CD4-positive, alpha-beta memory T cell (primary cell): Measurements from ENCODE around the gene ALG9. TPM values are rescaled to one million over a fixed set of nuclear protein-coding genes. Genes with fewer than 3 reads are reported as not detected.

Source experiments
- CTCF ChIA-PET: fragments of 350-600 bp; sonication (Branson Sonifier 250); formaldehyde crosslinking; loops from one replicate; lab custom pipeline; 2021; ENCODE audit warnings: inconsistent platforms; ENCODE audit not compliant: partially characterized antibody; lab: Charles Lee
- POLR2A ChIA-PET: fragments of 350-600 bp; sonication (Branson Sonifier 250); formaldehyde crosslinking; loops from one replicate; lab custom pipeline; 2021; ENCODE audit not compliant: partially characterized antibody; lab: Charles Lee
- DNase-seq, 5 donors: peaks; one replicate each; pipeline versions ENCODE4 v3.0.0 to v3.0.0-alpha.2; 2020 to 2022; ENCODE audit warnings: mixed read lengths in 1 of 5
- H3K27ac ChIP-seq: one replicate; pipeline ENCODE4 v1.7.0; 2013; ENCODE audit warnings: low read depth, low read length
- H3K27me3 ChIP-seq: 2 replicates; pipeline ENCODE4 v1.7.0; 2013; ENCODE audit warnings: mild to moderate bottlenecking, low read length, moderate library complexity; ENCODE audit not compliant: insufficient read depth
- H3K36me3 ChIP-seq: 2 replicates; pipeline ENCODE4 v1.7.0; 2013; ENCODE audit warnings: mild to moderate bottlenecking, low read length, moderate library complexity; ENCODE audit not compliant: insufficient read depth
- H3K4me1 ChIP-seq: 2 replicates; pipeline ENCODE4 v1.7.0; 2013; ENCODE audit warnings: mild to moderate bottlenecking, low read length, moderate library complexity; ENCODE audit not compliant: insufficient read depth
- H3K4me3 ChIP-seq, 2 donors: one replicate each; pipeline ENCODE4 v1.7.0; 2013; ENCODE audit warnings: low read length in 2 of 2, mild to moderate bottlenecking in 1 of 2
- H3K9me3 ChIP-seq, 2 donors: one replicate each; pipeline ENCODE4 v1.7.0; 2013; ENCODE audit warnings: low read length in 2 of 2, control low read depth in 1 of 2; ENCODE audit not compliant: control insufficient read depth in 1 of 2
- H3K27ac Mint-ChIP-seq, 7 donors: one replicate each; pipeline ENCODE4 v1.8.0; 2020 to 2021; ENCODE audit warnings: mixed read lengths in 7 of 7, mild to moderate bottlenecking in 6 of 7, inconsistent platforms in 3 of 7, moderate library complexity in 3 of 7
- H3K27me3 Mint-ChIP-seq, 2 donors: one replicate each; pipeline ENCODE4 v1.8.0; 2020 to 2021; ENCODE audit warnings: mixed read lengths in 2 of 2
- H3K36me3 Mint-ChIP-seq, 2 donors: one replicate each; pipeline ENCODE4 v1.8.0; 2020 to 2021; ENCODE audit warnings: mixed read lengths in 2 of 2, inconsistent platforms in 1 of 2, mild to moderate bottlenecking in 1 of 2
- H3K4me1 Mint-ChIP-seq, 4 donors: one replicate each; pipeline ENCODE4 v1.8.0; 2020 to 2021; ENCODE audit warnings: mixed read lengths in 4 of 4, mild to moderate bottlenecking in 1 of 4
- H3K4me3 Mint-ChIP-seq, 8 donors: one replicate each; pipeline ENCODE4 v1.8.0; 2020 to 2021; ENCODE audit warnings: mixed read lengths in 8 of 8, mild to moderate bottlenecking in 7 of 8, moderate library complexity in 6 of 8, inconsistent platforms in 3 of 8
- H3K9me3 Mint-ChIP-seq, 8 donors: one replicate each; pipeline ENCODE4 v1.8.0; 2020 to 2021; ENCODE audit warnings: mixed read lengths in 8 of 8, mild to moderate bottlenecking in 5 of 8, inconsistent platforms in 3 of 8, moderate library complexity in 1 of 8
- intact Hi-C: fragments of 100-400 bp; cut with micrococcal nuclease; formaldehyde crosslinking; loops from one replicate; pipeline ENCODE4 v1.15.1; 2023
- polyA plus RNA-seq, 2 donors: library from polyadenylated mRNA; unstranded; fragments of 300-500 nt; fragmentation: Illumina TruSeq; gene quantifications; one replicate each; pipeline ENCODE4 v1.2.3, GENCODE V29; 2021
- total RNA-seq, 2 experiments: library from RNA; stranded (reverse); gene quantifications; one replicate each; pipeline ENCODE4 v1.2.3, GENCODE V29; 2021

The ALG9 gene
- total and polyA plus RNA-seq, 4 experiments from 2014 or later, result 8.6 to 28.3 (median 21.2) TPM

- Histone ChIP-seq H3K4me1 (no peaks in the 10 kb centered on the region), H3K9me3 (no peaks in the 10 kb centered on the region), H3K4me3 (no peak overlapping the region), H3K27ac (no peak overlapping the region), H3K27me3 (no peaks in the 10 kb centered on the region), H3K36me3 (peaks cover 21% of the 10 kb centered on the region)
- Mint-ChIP-seq H3K27ac (peak overlapping the region in 4 of 7 donors; percentile 18 to 85 (median 50)), H3K9me3 (peaks cover 0 to 2% (median 0%) of the 10 kb centered on the region in 8 donors), H3K4me1 (peaks cover 0 to 10% (median under 1%) of the 10 kb centered on the region in 4 donors), H3K27me3 (no peaks in the 10 kb centered on the region), H3K36me3 (peaks cover 19 to 41% of the 10 kb centered on the region in 2 donors), H3K4me3 (peak overlapping the region in 1 of 8 donors; percentile 24)
- intact Hi-C loops, result no loop called here
- no peak for DNase-seq
- CTCF ChIA-PET, result no interaction called here
- POLR2A ChIA-PET, result no interaction called here
Measured at GRCh38 chr11:111737444-111738210, 133.8 kb downstream of the ALG9 start.

GRCh38 chr11:111736621-111737443, 134.5 kb downstream of the ALG9 start:
- Histone ChIP-seq H3K36me3 (peaks cover 19% of the 10 kb centered on the region), H3K4me3 (no peak overlapping the region), H3K9me3 (no peaks in the 10 kb centered on the region), H3K27me3 (no peaks in the 10 kb centered on the region), H3K4me1 (no peaks in the 10 kb centered on the region), H3K27ac (no peak overlapping the region)
- H3K36me3 Mint-ChIP-seq, result peaks cover 18 to 36% of the 10 kb centered on the region in 2 donors
- peak overlapping the region in 6 of 7 donors; percentile 1 to 78 (median 23) for H3K27ac Mint-ChIP-seq
- intact Hi-C loops, result no loop called here
- H3K4me1 Mint-ChIP-seq, result peaks cover 0 to 10% (median under 1%) of the 10 kb centered on the region in 4 donors
- POLR2A ChIA-PET, result interaction anchor here (0.8 kb wide), 1 partner anchor 30 kb away, joined by 3 read pairs; the partner anchor contains the start of gene PPP2R1B
- H3K27me3 Mint-ChIP-seq, result no peaks in the 10 kb centered on the region
- H3K9me3 Mint-ChIP-seq, result peaks cover 0 to 2% (median 0%) of the 10 kb centered on the region in 8 donors
- CTCF ChIA-PET, result no interaction called here
- H3K4me3 Mint-ChIP-seq, result peak overlapping the region in 1 of 8 donors; percentile 29
- no peak for DNase-seq

Other genes starting within 250 kb of the ALG9 start
- 10 to 100 TPM; 38.9 to 39.1 TPM for gene PPP2R1B, start 105.2 kb downstream of the ALG9 start, total RNA-seq
- gene PPP2R1B, start 105.2 kb downstream of the ALG9 start, polyA plus RNA-seq, result 10 to 100 TPM; 18.4 to 27.9 TPM
- 1 to 10 TPM; 3.9 to 4.0 TPM for gene FDXACB1, start 7.6 kb upstream of the ALG9 start, total RNA-seq
- gene FDXACB1, start 7.6 kb upstream of the ALG9 start, polyA plus RNA-seq, result 1 to 10 TPM; 6.7 to 8.9 TPM
- gene CFAP68, start 8.0 kb upstream of the ALG9 start, total RNA-seq, result 10 to 100 TPM; 14.8 to 18.7 TPM
- gene CFAP68, start 8.0 kb upstream of the ALG9 start, polyA plus RNA-seq, result 10 to 100 TPM; 30.7 to 30.9 TPM
- not detected for gene CRYAB, start 40.2 kb upstream of the ALG9 start, total RNA-seq
- gene CRYAB, start 40.2 kb upstream of the ALG9 start, polyA plus RNA-seq, result not detected
- not detected for gene HSPB2, start 41.2 kb upstream of the ALG9 start, total RNA-seq
- not detected for gene HSPB2, start 41.2 kb upstream of the ALG9 start, polyA plus RNA-seq
- not detected for gene C11orf52, start 47.3 kb upstream of the ALG9 start, total RNA-seq
- gene C11orf52, start 47.3 kb upstream of the ALG9 start, polyA plus RNA-seq, result not detected
- 1 to 10 TPM; 1.1 to 2.1 TPM for gene DIXDC1, start 65.8 kb upstream of the ALG9 start, total RNA-seq
- under 1 TPM; 0.72 to 0.75 TPM for gene DIXDC1, start 65.8 kb upstream of the ALG9 start, polyA plus RNA-seq
- gene DLAT, start 153.8 kb upstream of the ALG9 start, total RNA-seq, result 10 to 100 TPM; 19.4 to 21.6 TPM
- 10 to 100 TPM; 27.7 to 33.4 TPM for gene DLAT, start 153.8 kb upstream of the ALG9 start, polyA plus RNA-seq
- gene PIH1D2, start 202.4 kb upstream of the ALG9 start, total RNA-seq, result not detected
- gene PIH1D2, start 202.4 kb upstream of the ALG9 start, polyA plus RNA-seq, result not detected
- 10 to 100 TPM; 20.9 to 21.2 TPM for gene NKAPD1, start 202.7 kb upstream of the ALG9 start, total RNA-seq
- 10 to 100 TPM in 1 of 2 donors, 1 to 10 TPM in 1; 7.7 to 14.2 TPM for gene NKAPD1, start 202.7 kb upstream of the ALG9 start, polyA plus RNA-seq
- 10 to 100 TPM; 26.2 to 28.0 TPM for gene TIMM8B, start 215.2 kb upstream of the ALG9 start, total RNA-seq
- gene TIMM8B, start 215.2 kb upstream of the ALG9 start, polyA plus RNA-seq, result 10 to 100 TPM; 54.1 to 65.9 TPM
- 10 to 100 TPM; 61.2 to 65.5 TPM for gene SDHD, start 215.3 kb upstream of the ALG9 start, total RNA-seq
- 100 to 1,000 TPM; 159 to 302 TPM for gene SDHD, start 215.3 kb upstream of the ALG9 start, polyA plus RNA-seq